H1 (cell line): ENCODE measurements around the gene SLC4A7. TPM values are rescaled to one million over a fixed set of nuclear protein-coding genes. Genes with fewer than 3 reads are reported as not detected.

ENCODE experiments used
- CTCF ChIA-PET: fragments of 300-600 bp; sonication (Branson Sonifier 250); formaldehyde crosslinking; loops from one replicate; lab custom pipeline; 2021; ENCODE audit not compliant: partially characterized antibody; lab: Charles Lee
- POLR2A ChIA-PET: fragments of 300-600 bp; sonication (Branson Sonifier 250); formaldehyde crosslinking; loops from one replicate; lab custom pipeline; 2021; ENCODE audit warnings: inconsistent platforms; ENCODE audit not compliant: partially characterized antibody; lab: Charles Lee
- DNase-seq, 2 experiments: peaks; one replicate each; pipeline versions ENCODE4 v3.0.0 to v3.0.0-alpha.2; 2010 to 2022; ENCODE audit warnings: low spot score in 2 of 2, low read depth in 1 of 2, mixed read lengths in 1 of 2
- FAIRE-seq: peaks from 2 replicates; lab custom pipeline; 2011; peaks lifted over from hg19 to GRCh38; lab: Jason Lieb, UNC
- H2AFZ ChIP-seq: 2 replicates; pipeline ENCODE4 v1.8.1; 2012; ENCODE audit warnings: low read length, inconsistent platforms
- H2AK5ac ChIP-seq: 2 replicates; pipeline ENCODE4 v1.6.1; 2013; ENCODE audit warnings: low read depth, low read length
- H2BK120ac ChIP-seq: replicated peaks from 2 replicates; pipeline ENCODE3; 2013; ENCODE audit warnings: low read depth, low read length, inconsistent platforms
- H2BK12ac ChIP-seq: 2 replicates; pipeline ENCODE4 v1.6.1; 2013; ENCODE audit warnings: low read depth, low read length
- H2BK15ac ChIP-seq: 2 replicates; pipeline ENCODE4 v1.6.1; 2013; ENCODE audit warnings: low read length
- H2BK20ac ChIP-seq: 2 replicates; pipeline ENCODE4 v1.6.1; 2013; ENCODE audit warnings: low read length
- H2BK5ac ChIP-seq: 2 replicates; pipeline ENCODE4 v1.6.1; 2013; ENCODE audit warnings: low read depth, low read length
- H3K14ac ChIP-seq: 2 replicates; pipeline ENCODE4 v1.6.1; 2013; ENCODE audit warnings: inconsistent platforms; ENCODE audit not compliant: insufficient read length
- H3K18ac ChIP-seq: 2 replicates; pipeline ENCODE4 v1.6.1; 2013; ENCODE audit warnings: low read length; ENCODE audit errors: extremely low read depth
- H3K23ac ChIP-seq: 2 replicates; pipeline ENCODE4 v1.6.1; 2013; ENCODE audit warnings: inconsistent platforms; ENCODE audit not compliant: insufficient read length
- H3K23me2 ChIP-seq: 2 replicates; pipeline ENCODE4 v1.6.1; 2013; ENCODE audit warnings: low read depth, low read length
- H3K27ac ChIP-seq: 2 replicates; pipeline ENCODE4 v1.6.1; 2011; ENCODE audit warnings: low read depth, low read length, inconsistent platforms
- H3K27me3 ChIP-seq, 4 experiments: replicated peaks in 1 of 4; 1 replicate in 1 of 4; 2 replicates in 3 of 4; pipeline versions ENCODE4 v1.6.1 to v1.8.1; 2011 to 2013; ENCODE audit warnings: low read length in 3 of 4, mild to moderate bottlenecking in 3 of 4, inconsistent platforms in 2 of 4, mixed read lengths in 2 of 4, moderate library complexity in 1 of 4; ENCODE audit not compliant: control insufficient read depth in 3 of 4, insufficient read depth in 3 of 4; ENCODE audit errors: extremely low read depth in 1 of 4
- H3K36me3 ChIP-seq, 4 experiments: 2 replicates each; pipeline versions ENCODE4 v1.6.1 to v1.8.1; 2011 to 2013; ENCODE audit warnings: mild to moderate bottlenecking in 4 of 4, low read length in 3 of 4, moderate library complexity in 2 of 4, control low read depth in 1 of 4, inconsistent platforms in 1 of 4; ENCODE audit not compliant: insufficient read depth in 4 of 4, control insufficient read depth in 2 of 4
- H3K4ac ChIP-seq: replicated peaks from 2 replicates; pipeline ENCODE3; 2013; ENCODE audit warnings: low read length, low read depth, mixed read lengths, inconsistent platforms; ENCODE audit not compliant: insufficient read length
- H3K4me1 ChIP-seq, 4 experiments: replicated peaks in 1 of 4; 1 replicate in 1 of 4; 2 replicates in 3 of 4; pipeline versions ENCODE4 v1.6.1 to v1.8.1; 2011 to 2013; ENCODE audit warnings: low read length in 3 of 4, inconsistent platforms in 2 of 4, mixed read lengths in 1 of 4; ENCODE audit not compliant: insufficient read depth in 4 of 4, control insufficient read depth in 3 of 4
- H3K4me2 ChIP-seq, 2 experiments: 2 replicates each; pipeline versions ENCODE4 v1.6.1 to v1.8.1; 2011 to 2013; ENCODE audit warnings: low read depth in 2 of 2, low read length in 2 of 2, control low read depth in 1 of 2, inconsistent platforms in 1 of 2, mild to moderate bottlenecking in 1 of 2; ENCODE audit not compliant: insufficient read depth in 1 of 2
- H3K4me3 ChIP-seq, 4 experiments: fragments of 200-600, 300-600 bp in 1 of 4; sonication (generic), shearing (Covaris generic), sonication (Bioruptor Twin) in 1 of 4; 2 replicates each; pipeline versions ENCODE4 v1.5.1 to v1.8.1; 2011 to 2016; ENCODE audit warnings: low read length in 4 of 4, low read depth in 3 of 4, control low read depth in 2 of 4, inconsistent platforms in 2 of 4, mild to moderate bottlenecking in 2 of 4, mixed read lengths in 1 of 4, moderate library complexity in 1 of 4; ENCODE audit not compliant: insufficient read depth in 2 of 4; ENCODE audit errors: extremely low read depth in 1 of 4
- H3K56ac ChIP-seq: replicated peaks from 2 replicates; pipeline ENCODE3; 2013; ENCODE audit warnings: low read depth, mild to moderate bottlenecking, mixed read lengths, low read length, inconsistent platforms; ENCODE audit not compliant: insufficient read length
- H3K79me1 ChIP-seq: 2 replicates; pipeline ENCODE4 v1.6.1; 2013; ENCODE audit warnings: low read depth, low read length, control low read depth
- H3K79me2 ChIP-seq, 2 experiments: 2 replicates each; pipeline versions ENCODE4 v1.6.1 to v1.8.1; 2012 to 2013; ENCODE audit warnings: low read length in 2 of 2, mild to moderate bottlenecking in 2 of 2, inconsistent platforms in 1 of 2; ENCODE audit not compliant: insufficient read depth in 2 of 2, control insufficient read depth in 1 of 2
- H3K9ac ChIP-seq, 4 experiments: replicated peaks in 1 of 4; 1 replicate in 1 of 4; 2 replicates in 3 of 4; pipeline versions ENCODE4 v1.6.1 to v1.8.1; 2011 to 2013; ENCODE audit warnings: low read depth in 3 of 4, low read length in 3 of 4, control low read depth in 2 of 4, mild to moderate bottlenecking in 2 of 4, moderate library complexity in 2 of 4, inconsistent platforms in 1 of 4; ENCODE audit errors: extremely low read depth in 1 of 4
- H3K9me3 ChIP-seq, 2 experiments: 2 replicates each; pipeline versions ENCODE4 v1.6.1 to v1.8.1; 2012 to 2013; ENCODE audit warnings: mild to moderate bottlenecking in 2 of 2, moderate library complexity in 2 of 2, control low read depth in 1 of 2, inconsistent platforms in 1 of 2, low read depth in 1 of 2, low read length in 1 of 2, mixed read lengths in 1 of 2; ENCODE audit not compliant: insufficient read depth in 2 of 2
- H4K20me1 ChIP-seq, 2 experiments: replicated peaks in 1 of 2; 2 replicates each; pipeline versions ENCODE3 to v1.8.1; 2011 to 2013; ENCODE audit warnings: inconsistent platforms in 2 of 2, low read length in 2 of 2, mild to moderate bottlenecking in 1 of 2; ENCODE audit not compliant: insufficient read depth in 2 of 2, control insufficient read depth in 1 of 2
- H4K5ac ChIP-seq: 2 replicates; pipeline ENCODE4 v1.6.1; 2013; ENCODE audit warnings: low read length, low read depth, mixed read lengths, inconsistent platforms; ENCODE audit not compliant: insufficient read length
- H4K8ac ChIP-seq: 2 replicates; pipeline ENCODE4 v1.8.0; 2013; ENCODE audit warnings: mild to moderate bottlenecking, moderate library complexity, low read length, inconsistent platforms; ENCODE audit not compliant: insufficient read depth; ENCODE audit errors: extremely low read depth
- H4K91ac ChIP-seq: replicated peaks from 2 replicates; pipeline ENCODE3; 2013; ENCODE audit warnings: low read length, mixed read lengths, inconsistent platforms; ENCODE audit not compliant: insufficient read length
- ATF3 ChIP-seq: IDR thresholded peaks from 2 replicates; pipeline ENCODE4 v1.6.1; 2011; ENCODE audit warnings: low read depth, mild to moderate bottlenecking, low read length; ENCODE audit not compliant: insufficient read depth
- CBX8 ChIP-seq: fragments of 300-800, 300-1000 bp; sonication (generic); IDR thresholded peaks from 2 replicates; pipeline ENCODE4 v1.7.1; 2016; ENCODE audit warnings: low read depth, low read length, borderline replicate concordance
- CHD2 ChIP-seq: IDR thresholded peaks from 2 replicates; pipeline ENCODE4 v1.6.1; 2012; ENCODE audit warnings: low read length, improper control_type of control experiment
- EGR1 ChIP-seq: IDR thresholded peaks from 2 replicates; pipeline ENCODE4 v1.6.1; 2011; ENCODE audit warnings: low read depth, low read length, borderline replicate concordance
- EZH2 ChIP-seq: fragments of 200-600 bp; sonication (generic); IDR thresholded peaks from 2 replicates; pipeline ENCODE4 v1.7.1; 2012; ENCODE audit warnings: low read depth, mild to moderate bottlenecking, moderate library complexity, low read length, inconsistent platforms; ENCODE audit not compliant: severe bottlenecking
- FOSL1 ChIP-seq: IDR thresholded peaks from 2 replicates; pipeline ENCODE4 v1.6.1; 2011; ENCODE audit warnings: mild to moderate bottlenecking, low read depth, low read length, moderate library complexity; ENCODE audit not compliant: insufficient read depth
- GTF2F1 ChIP-seq: IDR thresholded peaks from 2 replicates; pipeline ENCODE4 v1.6.1; 2012; ENCODE audit warnings: low read depth, low read length, improper control_type of control experiment, borderline replicate concordance
- JUN ChIP-seq: IDR thresholded peaks from 2 replicates; pipeline ENCODE4 v1.6.1; 2011; ENCODE audit warnings: low read depth, mild to moderate bottlenecking, improper control_type of control experiment, low read length
- MAFK ChIP-seq: IDR thresholded peaks from 2 replicates; pipeline ENCODE4 v1.6.1; 2012; ENCODE audit warnings: low read depth, mild to moderate bottlenecking, improper control_type of control experiment, low read length
- POLR2A ChIP-seq, 2 experiments: IDR thresholded peaks; 1 replicate in 1 of 2; 2 replicates in 1 of 2; pipeline ENCODE4 v1.6.1; 2011; ENCODE audit warnings: low read depth in 2 of 2, low read length in 2 of 2, mild to moderate bottlenecking in 2 of 2; ENCODE audit errors: control extremely low read depth in 1 of 2
- POLR2AphosphoS5 ChIP-seq: IDR thresholded peaks from 2 replicates; pipeline ENCODE4 v1.6.1; 2011; ENCODE audit warnings: low read depth, low read length
- RBBP5 ChIP-seq: IDR thresholded peaks from 2 replicates; pipeline ENCODE4 v1.7.1; 2012; ENCODE audit warnings: low read depth, mild to moderate bottlenecking, inconsistent platforms, low read length, moderate library complexity, borderline replicate concordance
- SIRT6 ChIP-seq: IDR thresholded peaks from one replicate; pipeline ENCODE4 v1.7.1; 2012; ENCODE audit warnings: low read length, inconsistent platforms
- TAF7 ChIP-seq: optimal IDR thresholded peaks from 2 replicates; pipeline ENCODE3; 2011; ENCODE audit warnings: low read depth, mild to moderate bottlenecking, inconsistent platforms, low read length, moderate library complexity, borderline replicate concordance
- polyA plus RNA-seq, 7 experiments: library from polyadenylated mRNA; depleted of rRNA in 3 of 7; stranded (reverse) in 5 of 7; unstranded in 2 of 7; fragments of >200 nt in 5 of 7; fragments of 200-250 nt in 2 of 7; gene quantifications; 1 replicate in 5 of 7; 2 replicates in 1 of 7; 4 replicates in 1 of 7; pipeline versions ENCODE4 v1.2.1 to v1.2.3, GENCODE V29; 2011 to 2013; ENCODE audit warnings: missing spikeins in 2 of 7, mixed read lengths in 2 of 7
- total RNA-seq: library from RNA; stranded (reverse); fragmentation: NEBNext Ultra II Directional; extraction: Animal tissue kit (Norgen Biotek cat#: 25700); gene quantifications from 2 replicates; pipeline ENCODE4 v1.2.1, GENCODE V29; 2021

The SLC4A7 gene
- total and polyA plus RNA-seq, 2 of the 8 experiments (the other 6 are each of a cell fraction or from before 2014, with no cell fraction given): 14.9 to 70.5 TPM

GRCh38 chr3:27494784-27495183 lies 10.6 kb upstream of the SLC4A7 start:
- H4K20me1 ChIP-seq: no peaks in the 10 kb centered on the region
- no peak overlapping the region for H2BK20ac ChIP-seq
- FAIRE-seq (no peak), DNase-seq (no peak)
- no peak overlapping the region for H2BK15ac ChIP-seq
- H3K4me1 ChIP-seq: no peaks in the 10 kb centered on the region
- TF ChIP-seq JUN: no peak
- no peak for TF ChIP-seq FOSL1
- no peak for TF ChIP-seq CHD2
- no peak for TF ChIP-seq RBBP5
- TF ChIP-seq GTF2F1: no peak
- TF ChIP-seq TAF7: no peak
- no peak for TF ChIP-seq POLR2A (IDR thresholded peaks at IDR 0.05; ENCODE audit: control extremely low read depth in 1 of 2, low read depth in 2 of 2, low read length in 2 of 2)
- TF ChIP-seq SIRT6: no peak
- no peak for TF ChIP-seq CBX8
- TF ChIP-seq ATF3: no peak
- no peak for TF ChIP-seq POLR2AphosphoS5
- no peak for TF ChIP-seq EZH2
- no peak for TF ChIP-seq MAFK
- no peak for TF ChIP-seq EGR1
- no peak overlapping the region for H4K5ac ChIP-seq
- H3K9ac ChIP-seq: no peak overlapping the region
- no peak overlapping the region for H4K8ac ChIP-seq
- no peak overlapping the region for H3K23ac ChIP-seq
- H3K27ac ChIP-seq: no peak overlapping the region
- H3K14ac ChIP-seq: no peak overlapping the region
- H3K4ac ChIP-seq: no peak overlapping the region
- no peaks in the 10 kb centered on the region for H3K79me1 ChIP-seq
- H2BK120ac ChIP-seq: no peak overlapping the region
- ChIA-PET CTCF (no interaction called here), POLR2A (no interaction called here)
- H3K23me2 ChIP-seq: no peaks in the 10 kb centered on the region
- H4K91ac ChIP-seq: no peak overlapping the region
- no peak overlapping the region for H3K56ac ChIP-seq
- H2AK5ac ChIP-seq: no peak overlapping the region
- H3K4me2 ChIP-seq: no peak overlapping the region
- no peaks in the 10 kb centered on the region for H3K79me2 ChIP-seq
- no peaks in the 10 kb centered on the region for H3K36me3 ChIP-seq
- H3K9me3 ChIP-seq: no peaks in the 10 kb centered on the region
- no peak overlapping the region for H3K4me3 ChIP-seq
- no peak overlapping the region for H3K18ac ChIP-seq
- no peak overlapping the region for H2AFZ ChIP-seq
- H2BK12ac ChIP-seq: no peak overlapping the region
- H3K27me3 ChIP-seq: no peaks in the 10 kb centered on the region
- H2BK5ac ChIP-seq: no peak overlapping the region
